Loucy (cell line): Measurements from ENCODE around the gene PIK3R1.

Source experiments
- CTCF ChIP-seq: fragments of 200-600 bp; sonication (generic); conservative IDR thresholded peaks from 2 replicates; pipeline ENCODE4 v1.5.1; 2014; ENCODE audit warnings: mild to moderate bottlenecking, antibody characterized with exemption, low read length
- EZH2phosphoT487 ChIP-seq: fragments of 200-600 bp; IDR thresholded peaks from 2 replicates; pipeline ENCODE4 v1.6.1; 2018; ENCODE audit warnings: antibody characterized with exemption, mild to moderate bottlenecking, moderate library complexity, borderline replicate concordance

GRCh38 chr5:68261169-68261568, 45.6 kb downstream of the PIK3R1 start:
- TF ChIP-seq CTCF (no peak), EZH2phosphoT487 (no peak)
